Activated T-helper 1 cell treated with anti-CD3 and anti-CD28 coated beads, Interleukin-12 subunit alpha, Interleukin-12 subunit beta, Interleukin-2, Interleukin-4 antibody, amounts not matched to agents 30 ng/mL and 10 ng/mL and 1 ng/mL, durations not matched to agents 14 hours and 24 hours and 36 hours (primary cell): ENCODE measurements around the gene GRM4. TPM values are rescaled to one million over a fixed set of nuclear protein-coding genes. Genes with fewer than 3 reads are reported as not detected.
"Not testable (repeated sequence)": the region's sequence is repeated elsewhere in the genome, so short reads cannot be mapped to it uniquely, and the experiment has no call there.

Experiments
- DNase-seq: peaks from one replicate; pipeline ENCODE4 v3.0.0; 2021; ENCODE audit warnings: low spot score
- H3K27ac Mint-ChIP-seq: one replicate; pipeline ENCODE4 v1.8.0; 2021; ENCODE audit warnings: mild to moderate bottlenecking, mixed read lengths
- H3K27me3 Mint-ChIP-seq: one replicate; pipeline ENCODE4 v1.8.0; 2022; ENCODE audit warnings: mild to moderate bottlenecking, moderate library complexity, mixed read lengths; ENCODE audit not compliant: insufficient read depth
- H3K36me3 Mint-ChIP-seq: one replicate; pipeline ENCODE4 v1.8.0; 2021; ENCODE audit warnings: low read depth, mixed read lengths
- H3K4me1 Mint-ChIP-seq: one replicate; pipeline ENCODE4 v1.8.0; 2021; ENCODE audit warnings: low read depth, mixed read lengths
- H3K4me3 Mint-ChIP-seq: one replicate; pipeline ENCODE4 v1.8.0; 2021; ENCODE audit warnings: mild to moderate bottlenecking, moderate library complexity, mixed read lengths
- H3K9me3 Mint-ChIP-seq: one replicate; pipeline ENCODE4 v1.8.0; 2021; ENCODE audit warnings: mixed read lengths
- intact Hi-C: fragments of 100-400 bp; cut with micrococcal nuclease; formaldehyde crosslinking; loops from one replicate; pipeline ENCODE4 v1.15.1; 2024
- total RNA-seq: library from RNA; stranded (reverse); gene quantifications from 2 replicates; pipeline ENCODE4 v1.2.3, GENCODE V29; 2022

Gene GRM4
- not detected in 2 replicates for total RNA-seq

DNA sequence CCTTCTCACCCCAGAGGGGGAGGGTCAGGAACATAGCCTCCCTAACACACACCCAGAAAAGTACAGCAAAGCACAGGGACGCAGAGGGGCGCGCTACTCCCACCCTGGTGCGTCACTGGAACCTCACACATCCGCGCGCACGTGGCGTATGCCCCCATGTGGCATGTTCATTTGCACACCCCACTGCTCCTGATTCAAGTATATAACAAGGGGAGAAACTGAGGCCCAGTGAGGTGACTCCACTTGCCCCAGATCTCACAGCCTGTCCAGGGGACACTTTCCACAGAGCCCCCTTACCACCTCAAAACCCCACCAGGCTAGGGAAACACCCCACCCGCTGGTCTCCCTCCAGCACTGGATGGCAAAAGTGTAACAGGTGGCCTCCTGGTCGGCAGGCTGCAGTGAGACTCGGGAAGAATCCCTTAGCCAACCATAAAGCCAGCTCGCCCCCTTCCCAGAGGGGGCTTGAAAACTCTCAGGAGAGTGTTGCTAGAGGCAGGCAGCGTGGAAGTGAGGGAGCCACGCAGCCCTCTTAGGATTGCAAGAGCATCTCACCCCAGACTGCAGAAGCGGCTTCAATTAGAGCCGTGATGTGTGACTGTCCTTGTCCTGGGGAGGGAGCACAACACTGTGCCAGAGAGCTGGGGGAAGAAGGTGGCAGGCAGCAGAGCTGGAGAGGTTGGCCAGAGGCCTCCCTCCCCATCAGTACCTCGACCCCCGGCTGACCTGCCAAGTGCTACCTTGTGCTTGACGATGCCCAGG is at the start of gene GRM4:
Gene GRM4, minus strand, starts transcription at position 67 of the 762 bp plus-strand sequence. CDS start 12,591 bp downstream, outside the sequence.
- Mint-ChIP-seq H3K4me3 (no peak within 1 kb of the TSS), H3K27me3 (peaks cover 67% of the 10 kb centered on the region), H3K27ac (no peak within 1 kb of the TSS), H3K36me3 (no peaks in the 10 kb centered on the region), H3K4me1 (no peaks in the 10 kb centered on the region), H3K9me3 (no peaks in the 10 kb centered on the region)
- DNase-seq: no peak
- intact Hi-C loops: no loop called here

DNA sequence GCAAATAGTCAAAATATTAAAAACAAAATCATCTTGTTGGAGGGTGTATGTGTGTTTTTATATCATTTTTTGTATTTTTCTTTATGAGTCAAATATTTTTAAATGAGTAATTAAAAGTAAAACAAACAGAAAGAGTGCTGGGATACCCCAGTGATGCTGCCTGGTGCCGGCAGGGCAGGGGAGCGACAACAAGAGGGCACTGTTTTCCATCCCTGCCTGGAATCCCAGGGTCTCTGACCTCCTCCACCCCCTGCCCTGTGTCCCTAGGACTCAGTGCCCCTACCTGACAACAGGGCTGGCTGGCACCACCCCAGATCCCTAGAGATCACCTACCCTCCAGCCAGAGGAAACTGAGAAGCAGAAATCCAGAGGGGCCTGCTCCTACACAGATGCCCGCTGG is 48.9 kb upstream of the GRM4 start:
- H3K27ac Mint-ChIP-seq: no peak overlapping the region

DNA sequence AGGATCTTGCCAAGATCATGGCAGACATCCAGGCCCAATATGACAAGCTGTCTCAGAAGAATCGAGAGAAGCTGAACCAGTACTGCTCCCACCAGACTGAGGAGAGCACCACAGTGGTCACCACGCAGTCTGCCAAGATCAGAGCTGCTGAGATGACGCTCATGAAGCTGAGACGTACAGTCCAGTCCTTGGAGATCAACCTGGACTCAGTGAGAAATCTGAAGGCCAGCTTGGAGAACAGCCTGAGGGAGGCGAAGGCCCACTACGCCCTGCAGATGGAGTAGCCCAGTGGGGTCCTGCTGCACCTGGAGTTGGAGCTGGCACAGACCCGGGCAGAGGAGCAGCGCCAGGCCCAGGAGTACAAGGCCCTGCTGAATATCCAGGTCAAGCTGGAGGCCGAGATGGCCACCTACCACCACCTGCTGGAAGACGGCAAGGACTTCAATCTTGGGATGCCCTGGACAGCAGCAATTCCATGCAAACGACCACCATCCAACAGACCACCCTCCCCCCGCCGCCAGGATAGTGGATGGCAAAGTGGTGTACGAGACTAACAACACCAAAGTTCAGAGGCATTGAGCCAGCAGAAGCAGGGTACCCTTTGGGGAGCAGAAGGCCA is 44.7 kb upstream of the GRM4 start:
- Mint-ChIP-seq H3K4me1 (no peaks in the 10 kb centered on the region), H3K4me3 (no peak overlapping the region), H3K9me3 (no peaks in the 10 kb centered on the region), H3K36me3 (no peaks in the 10 kb centered on the region), H3K27ac (no peak overlapping the region), H3K27me3 (peaks cover 3% of the 10 kb centered on the region)
- DNase-seq: no peak
- intact Hi-C loops: no loop called here

More for the DNA sequence above, 48.9 kb upstream of the GRM4 start:
- Mint-ChIP-seq H3K4me3 (no peak overlapping the region), H3K4me1 (peaks cover 5% of the 10 kb centered on the region), H3K36me3 (no peaks in the 10 kb centered on the region), H3K27me3 (peaks cover 10% of the 10 kb centered on the region), H3K9me3 (no peaks in the 10 kb centered on the region)
- intact Hi-C loops: no loop called here
- no peak for DNase-seq

DNA sequence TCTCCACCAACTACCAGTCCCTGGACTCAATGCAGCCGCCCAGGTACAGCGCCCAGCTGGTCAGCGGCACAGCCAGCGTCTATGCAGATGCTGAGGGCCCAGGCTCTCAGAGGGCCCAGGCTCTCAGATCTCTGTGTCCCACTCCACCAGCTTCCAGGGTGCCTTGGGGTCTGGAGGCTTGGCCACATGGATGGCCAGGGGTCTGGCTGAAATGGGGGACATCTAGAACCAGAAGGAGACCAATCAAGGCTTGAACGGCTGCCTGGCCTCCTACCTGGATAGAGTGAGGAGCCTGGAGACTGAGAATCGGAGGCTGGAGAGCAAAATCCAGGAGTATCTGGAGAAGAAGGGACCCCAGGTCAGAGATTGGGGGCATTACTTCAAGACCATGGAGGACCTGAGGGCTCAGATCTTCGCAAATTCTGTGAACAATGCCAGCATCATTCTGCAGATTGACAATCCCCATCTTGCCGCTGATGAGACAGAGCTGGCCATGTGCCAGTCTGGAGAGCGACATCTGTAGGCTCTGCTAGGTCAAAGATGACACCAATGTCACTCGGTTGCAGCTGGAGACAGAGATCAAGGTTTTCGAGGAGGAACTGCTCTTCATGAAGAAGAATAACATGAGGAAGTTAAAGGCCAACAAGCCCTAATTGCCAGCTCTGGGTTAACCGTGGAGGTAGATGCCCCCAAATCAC is 44.1 kb upstream of the GRM4 start:
- DNase-seq: no peak
- Mint-ChIP-seq H3K27me3 (peaks cover under 1% of the 10 kb centered on the region), H3K4me1 (no peaks in the 10 kb centered on the region), H3K9me3 (no peaks in the 10 kb centered on the region), H3K27ac (no peak overlapping the region), H3K4me3 (no peak overlapping the region), H3K36me3 (no peaks in the 10 kb centered on the region)
- intact Hi-C loops: no loop called here

DNA sequence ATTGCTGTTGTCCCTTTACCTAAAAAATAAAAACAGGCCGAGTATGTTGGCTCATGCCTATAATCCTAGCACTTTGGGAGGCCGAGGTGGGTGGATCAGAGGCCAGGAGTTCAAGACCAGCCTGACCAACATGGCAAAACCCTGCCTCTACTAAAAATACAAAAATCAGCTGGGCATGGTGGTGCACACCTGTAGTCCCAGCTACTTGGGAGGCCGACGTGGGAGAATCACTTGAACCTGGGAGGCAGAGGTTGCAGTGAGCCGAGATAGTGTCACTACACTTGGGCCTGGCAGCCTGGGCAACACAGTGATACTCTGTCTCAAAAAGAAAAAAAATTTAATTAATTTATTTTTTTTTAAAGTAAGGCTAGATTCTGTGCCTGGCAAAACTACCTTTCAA is 38.8 kb upstream of the GRM4 start:
- H3K36me3 Mint-ChIP-seq, H3K27me3 Mint-ChIP-seq, H3K4me3 Mint-ChIP-seq, DNase-seq, H3K27ac Mint-ChIP-seq, intact Hi-C loops: not testable (repeated sequence)
- H3K4me1 Mint-ChIP-seq: peaks cover 13% of the 10 kb centered on the region
- peaks cover 14% of the 10 kb centered on the region for H3K9me3 Mint-ChIP-seq

DNA sequence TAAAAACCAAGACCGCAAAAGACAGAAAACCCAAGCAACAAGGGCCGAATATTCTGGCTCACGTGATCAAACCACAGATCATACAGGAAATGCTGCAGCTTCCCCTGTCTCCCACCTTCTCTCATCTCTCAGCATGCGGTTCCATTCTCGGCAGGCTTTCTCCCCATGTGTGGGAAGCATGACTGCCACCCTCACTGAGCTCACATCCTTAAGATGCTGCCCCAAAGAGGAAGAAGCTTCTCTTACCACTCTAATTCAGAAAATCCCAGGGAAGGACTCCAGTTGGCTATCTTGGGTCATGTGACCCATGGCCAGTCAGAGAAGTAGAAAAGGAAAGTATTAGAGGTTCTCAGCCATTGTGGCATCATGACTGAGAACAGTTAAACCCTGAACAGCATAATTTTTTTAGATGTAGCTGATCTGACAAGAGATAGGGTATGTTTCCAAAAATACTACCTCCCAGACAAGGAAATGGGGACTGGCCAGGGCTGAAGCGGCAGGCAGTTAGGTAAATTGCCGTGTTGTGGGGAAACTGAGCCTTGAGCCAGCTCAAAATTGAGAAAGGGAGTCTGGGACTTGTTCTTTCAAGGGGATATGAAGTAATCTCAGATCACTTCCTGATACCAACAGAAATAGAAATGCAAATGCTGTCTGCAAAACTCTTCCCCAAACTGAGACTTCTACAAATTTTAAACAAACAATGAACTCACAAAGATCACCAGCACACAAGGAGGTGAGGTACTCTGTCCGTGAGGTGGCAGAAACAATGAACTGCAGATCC is 37.1 kb upstream of the GRM4 start:
- Mint-ChIP-seq H3K4me1 (peaks cover 13% of the 10 kb centered on the region), H3K27me3 (peaks cover 2% of the 10 kb centered on the region), H3K27ac (peak overlapping the region; percentile 89), H3K36me3 (peaks cover 2% of the 10 kb centered on the region), H3K9me3 (peaks cover 14% of the 10 kb centered on the region), H3K4me3 (peak overlapping the region; percentile 47)
- intact Hi-C loops: loop anchor here (1.0 kb wide), 1 partner anchor 53 kb away; the partner anchor contains the start of gene HMGA1
- peak; percentile 48 for DNase-seq

DNA sequence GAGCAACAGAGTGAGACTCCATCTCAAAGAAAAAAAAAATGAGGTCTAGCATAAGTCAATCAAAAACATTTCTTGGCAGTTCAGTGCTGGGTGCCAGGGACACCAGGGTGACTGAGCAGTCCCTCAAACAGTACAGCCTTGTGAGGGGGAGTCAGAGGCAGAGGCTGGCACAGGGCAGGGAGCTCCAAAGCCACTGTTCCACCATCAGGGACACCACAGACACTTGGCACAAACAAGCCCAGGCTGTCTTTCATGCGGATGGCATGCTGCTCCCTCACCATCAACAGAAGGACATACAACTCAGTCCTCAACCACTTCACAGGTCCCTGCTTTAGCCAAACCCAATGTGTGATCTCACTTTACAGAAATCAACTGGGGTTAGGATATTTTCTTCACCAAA is 36.0 kb upstream of the GRM4 start:
- intact Hi-C loops: loop anchor here (1.0 kb wide), 1 partner anchor 54 kb away; the partner anchor contains the start of gene HMGA1
- Mint-ChIP-seq H3K4me3 (no peak overlapping the region), H3K27ac (no peak overlapping the region), H3K27me3 (peaks cover 2% of the 10 kb centered on the region), H3K36me3 (peaks cover 2% of the 10 kb centered on the region), H3K9me3 (peaks cover 14% of the 10 kb centered on the region), H3K4me1 (peaks cover 13% of the 10 kb centered on the region)
- DNase-seq: no peak

DNA sequence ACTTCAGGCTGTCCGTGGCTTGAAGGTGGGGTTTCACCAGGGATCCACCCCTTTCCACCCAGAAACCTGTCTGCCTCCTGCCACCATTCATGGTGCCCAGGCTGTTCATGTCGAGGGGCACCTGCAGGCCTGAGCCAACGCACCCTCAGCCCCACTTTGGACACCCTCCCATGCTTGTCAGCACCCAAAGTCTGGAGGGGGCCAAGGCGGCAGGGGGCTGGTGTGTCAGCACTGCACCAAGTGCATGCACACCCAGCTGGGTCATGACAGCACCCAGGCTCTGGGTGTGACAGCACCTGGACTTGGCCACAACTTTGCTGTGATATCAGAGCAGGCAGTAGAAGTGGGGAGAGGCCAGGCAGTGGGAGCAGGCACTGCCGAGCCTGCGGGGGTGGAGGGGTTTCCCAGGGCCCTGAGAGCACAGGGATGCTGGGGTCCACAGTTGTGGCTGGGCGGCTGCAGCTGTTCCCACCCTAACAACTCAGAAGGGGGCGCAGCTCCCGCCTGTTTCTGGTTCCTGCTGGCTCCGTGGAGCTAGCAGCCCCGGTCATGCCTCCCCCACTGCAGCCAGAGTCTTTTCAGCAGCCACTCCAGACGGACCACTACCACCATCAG is 33.3 kb upstream of the GRM4 start:
- intact Hi-C loops: no loop called here
- DNase-seq: no peak
- H3K27me3 Mint-ChIP-seq: peaks cover 4% of the 10 kb centered on the region
- H3K4me3 Mint-ChIP-seq: no peak overlapping the region
- H3K27ac Mint-ChIP-seq: no peak overlapping the region
- H3K36me3 Mint-ChIP-seq: peaks cover 2% of the 10 kb centered on the region
- peaks cover 14% of the 10 kb centered on the region for H3K9me3 Mint-ChIP-seq
- peaks cover 13% of the 10 kb centered on the region for H3K4me1 Mint-ChIP-seq

DNA sequence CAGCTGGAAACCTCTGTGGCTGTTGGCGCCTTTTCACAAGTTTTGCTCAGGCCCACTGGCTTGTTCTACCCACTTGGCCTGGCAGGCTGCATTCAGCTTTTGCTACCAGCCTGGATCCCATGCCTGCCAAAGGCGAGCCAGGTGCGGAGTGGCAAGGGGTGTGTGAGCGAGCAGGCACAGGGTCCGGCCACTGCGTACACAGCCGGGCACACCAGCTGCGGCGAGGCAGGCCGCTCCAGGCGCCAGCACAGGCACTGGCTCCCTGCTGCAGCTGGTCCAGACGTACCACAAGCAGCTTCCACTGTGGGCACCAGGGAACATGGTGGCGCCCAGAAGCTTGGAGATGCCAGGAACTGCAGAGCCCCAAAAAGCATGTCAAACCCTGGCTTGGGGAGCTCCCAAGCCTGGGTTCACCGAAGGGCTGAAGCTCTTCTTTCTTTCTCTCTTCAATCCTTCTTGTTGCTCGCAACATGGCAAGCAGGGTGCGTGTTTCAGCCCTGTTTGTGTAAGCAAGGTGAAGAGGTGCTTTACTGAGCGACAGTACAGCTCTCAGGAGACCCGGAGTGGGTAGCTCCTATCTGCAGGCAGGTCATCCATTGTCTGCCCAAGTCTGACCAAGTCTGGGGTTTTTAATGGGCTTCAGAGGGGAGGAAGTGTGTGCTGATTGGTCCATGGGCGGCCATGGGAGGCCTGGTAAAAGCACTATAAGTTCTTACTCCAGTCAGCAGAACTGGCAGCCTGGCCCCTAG is 32.6 kb upstream of the GRM4 start:
- Mint-ChIP-seq H3K27me3 (peaks cover 4% of the 10 kb centered on the region), H3K9me3 (peaks cover 12% of the 10 kb centered on the region), H3K27ac (no peak overlapping the region), H3K4me3 (no peak overlapping the region), H3K4me1 (peaks cover 13% of the 10 kb centered on the region), H3K36me3 (peaks cover 2% of the 10 kb centered on the region)
- DNase-seq: no peak
- intact Hi-C loops: no loop called here

DNA sequence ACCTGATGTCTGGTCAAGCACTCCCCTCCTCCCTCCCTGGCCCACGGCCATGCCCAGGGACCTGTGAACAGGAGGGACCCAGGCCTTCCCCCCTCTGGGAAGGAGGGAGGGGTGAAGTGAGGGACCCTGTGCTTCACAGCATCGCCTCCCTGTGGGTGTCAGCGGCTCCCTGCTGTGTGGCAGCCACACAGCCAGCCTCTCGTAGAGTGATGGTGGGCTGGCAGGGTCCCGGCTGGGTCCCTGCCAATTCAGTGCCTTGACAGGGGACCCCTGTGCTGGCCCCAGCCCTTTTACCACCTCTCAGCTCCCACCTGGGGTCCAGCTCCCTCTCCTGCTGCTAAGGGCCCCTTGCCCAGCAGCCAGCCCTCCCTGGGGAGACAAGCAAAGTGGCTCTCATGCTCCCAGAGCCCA is 31.3 kb upstream of the GRM4 start:
- Mint-ChIP-seq H3K27ac (no peak overlapping the region), H3K36me3 (no peaks in the 10 kb centered on the region), H3K4me3 (no peak overlapping the region), H3K4me1 (no peaks in the 10 kb centered on the region), H3K27me3 (peaks cover 3% of the 10 kb centered on the region), H3K9me3 (no peaks in the 10 kb centered on the region)
- no peak for DNase-seq
- intact Hi-C loops: no loop called here

DNA sequence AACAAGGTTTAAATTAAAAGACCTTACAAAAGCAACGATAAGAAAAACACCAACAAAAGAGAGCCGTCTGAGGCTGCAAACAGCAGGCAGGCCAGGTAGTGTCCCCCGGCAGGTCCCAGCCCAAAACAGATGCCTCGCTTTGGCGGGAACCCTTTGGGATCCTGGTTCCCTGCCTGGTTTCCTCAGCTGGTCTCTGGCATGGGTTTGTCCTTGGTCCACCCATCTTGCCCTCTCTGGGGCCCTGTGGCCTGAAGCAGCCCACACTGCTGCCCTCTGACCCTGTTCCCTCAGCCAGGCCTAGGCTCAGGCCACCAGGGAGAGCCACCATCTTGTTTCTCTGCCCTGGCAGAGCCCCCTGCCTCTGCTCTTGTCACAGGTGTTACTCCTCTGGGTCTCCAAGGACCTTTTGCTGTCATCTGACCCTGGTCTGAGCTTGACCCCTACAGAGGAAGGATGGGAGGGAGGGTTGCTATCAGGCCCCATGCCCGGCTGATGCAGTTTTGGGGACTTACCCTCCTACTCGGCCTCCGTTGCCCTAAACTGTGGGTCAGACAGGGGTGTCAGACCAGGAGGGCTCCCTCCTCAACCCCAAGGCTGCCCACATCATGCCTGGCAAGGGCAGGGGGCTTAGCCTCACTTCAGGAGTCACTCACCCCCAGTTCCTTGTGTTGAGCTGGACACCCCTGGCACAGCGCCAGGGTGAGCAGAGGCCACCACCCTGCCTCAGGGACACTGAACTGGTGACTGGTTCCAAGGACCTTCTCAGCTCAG is 30.6 kb upstream of the GRM4 start:
- Mint-ChIP-seq H3K4me1 (no peaks in the 10 kb centered on the region), H3K27ac (no peak overlapping the region), H3K36me3 (no peaks in the 10 kb centered on the region), H3K4me3 (no peak overlapping the region), H3K27me3 (peaks cover 3% of the 10 kb centered on the region), H3K9me3 (no peaks in the 10 kb centered on the region)
- intact Hi-C loops: no loop called here
- DNase-seq: no peak
